Mammary epithelial cell (primary cell): ENCODE measurements around the gene ALDH4A1.

Experiments
- CTCF ChIP-seq, 2 donors: IDR thresholded peaks in 1 of 2; conservative IDR thresholded peaks in 1 of 2; 2 replicates each; pipeline ENCODE4 v1.5.1; 2011 to 2012; ENCODE audit warnings: inconsistent platforms in 2 of 2, low read length in 2 of 2, mild to moderate bottlenecking in 2 of 2, control low read depth in 1 of 2, low read depth in 1 of 2; ENCODE audit not compliant: insufficient read depth in 1 of 2; ENCODE audit errors: extremely low read depth in 1 of 2
- EZH2 ChIP-seq: IDR thresholded peaks from 2 replicates; pipeline ENCODE4 v1.6.1; 2012; ENCODE audit warnings: low read length, inconsistent platforms, borderline replicate concordance

DNA sequence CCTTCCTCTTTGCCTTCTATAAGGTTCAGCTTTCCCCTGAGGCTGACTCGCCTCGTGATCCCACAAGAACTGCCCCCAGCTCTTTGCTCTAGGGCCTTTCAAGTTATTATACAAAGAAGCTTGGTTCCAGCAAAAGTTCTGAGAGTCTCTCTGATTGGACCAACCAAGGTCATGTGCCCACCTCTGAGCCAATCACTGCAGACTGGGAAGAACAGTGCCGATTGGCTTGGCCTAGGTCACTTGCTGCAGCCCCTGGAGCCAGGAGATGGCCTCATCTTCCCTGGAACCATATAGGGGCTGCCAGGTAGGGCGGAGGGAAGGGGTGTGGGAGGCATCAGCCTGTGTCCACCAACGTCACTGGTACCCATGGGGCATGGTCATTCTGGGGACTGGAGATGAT lies 65.7 kb downstream of the ALDH4A1 start:
- TF ChIP-seq CTCF (conservative IDR thresholded peaks at IDR 0.05 in 1 of 2, IDR thresholded peaks at IDR 0.05 in 1 of 2; ENCODE audit: extremely low read depth in 1 of 2, insufficient read depth in 1 of 2, low read depth in 1 of 2, low read length in 2 of 2) (no peak), EZH2 (no peak)
